HEK293 (cell line): ENCODE data around the gene USP36.

Source experiments
- CTCF ChIA-PET: fragments of 350-600 bp; formaldehyde crosslinking; extraction: SDS; loops from one replicate; lab custom pipeline; 2021; ENCODE audit warnings: antibody characterized with exemption; lab: Yijun Ruan, JAX
- POLR2A ChIA-PET: fragments of 300-600 bp; formaldehyde crosslinking; extraction: SDS; loops from one replicate; lab custom pipeline; 2020; ENCODE audit warnings: antibody characterized with exemption, inconsistent platforms; lab: Yijun Ruan, JAX
- H3K27ac ChIP-seq: fragments of 200-500 bp; sonication (Bioruptor generic); 2 replicates; pipeline ENCODE4 v1.5.1; 2014; ENCODE audit warnings: low read depth, low read length, control low read depth, inconsistent platforms; ENCODE audit errors: extremely low read depth
- H3K36me3 ChIP-seq, 2 experiments: fragments of 200-500 bp in 1 of 2; sonication (Bioruptor generic) in 1 of 2; 1 replicate in 1 of 2; 2 replicates in 1 of 2; pipeline ENCODE4 v1.5.1; 2014 to 2017; ENCODE audit warnings: inconsistent platforms in 2 of 2, low read length in 2 of 2; ENCODE audit not compliant: control insufficient read depth in 2 of 2, insufficient read depth in 1 of 2
- H3K4me1 ChIP-seq: fragments of 200-500 bp; sonication (Bioruptor generic); 2 replicates; pipeline ENCODE4 v1.5.1; 2014; ENCODE audit warnings: mild to moderate bottlenecking, low read length, inconsistent platforms; ENCODE audit not compliant: control insufficient read depth, insufficient read depth
- H3K4me3 ChIP-seq: 2 replicates; pipeline ENCODE4 v1.5.1; 2011; ENCODE audit warnings: low read depth, mild to moderate bottlenecking, control low read depth, low read length, moderate library complexity
- H3K9me3 ChIP-seq: fragments of 200-500 bp; sonication (Bioruptor generic); 2 replicates; pipeline ENCODE4 v1.5.1; 2014; ENCODE audit warnings: low read depth, low read length, inconsistent platforms; ENCODE audit not compliant: control insufficient read depth, insufficient read depth
- BCL11B ChIP-seq: fragments of 450-650 bp; formaldehyde crosslinking; IDR thresholded peaks from 2 replicates; pipeline ENCODE4 v1.5.1; 2016; ENCODE audit warnings: low read depth, missing biosample characterization, missing genetic modification characterization
- ELK4 ChIP-seq: IDR thresholded peaks from 2 replicates; pipeline ENCODE4 v1.6.1; 2011; ENCODE audit warnings: mild to moderate bottlenecking, low read depth, low read length, borderline replicate concordance
- GLI4 ChIP-seq: fragments of 450-650 bp; formaldehyde crosslinking; IDR thresholded peaks from 2 replicates; pipeline ENCODE4 v1.5.1; 2016; ENCODE audit warnings: missing biosample characterization, missing genetic modification characterization
- MZF1 ChIP-seq: fragments of 450-650 bp; formaldehyde crosslinking; IDR thresholded peaks from 2 replicates; pipeline ENCODE4 v1.5.1; 2017; ENCODE audit warnings: missing biosample characterization, missing genetic modification characterization, borderline replicate concordance
- WT1 ChIP-seq: fragments of 450-650 bp; formaldehyde crosslinking; IDR thresholded peaks from 2 replicates; pipeline ENCODE4 v1.5.1; 2016; ENCODE audit warnings: missing biosample characterization, missing genetic modification characterization
- ZBTB1 ChIP-seq: fragments of 450-650 bp; formaldehyde crosslinking; IDR thresholded peaks from 2 replicates; pipeline ENCODE4 v1.5.1; 2016; ENCODE audit warnings: missing biosample characterization, missing genetic modification characterization
- ZBTB17 ChIP-seq: fragments of 450-650 bp; formaldehyde crosslinking; IDR thresholded peaks from 2 replicates; pipeline ENCODE4 v1.5.1; 2016; ENCODE audit warnings: missing biosample characterization, missing genetic modification characterization
- ZBTB7A ChIP-seq: fragments of 450-650 bp; formaldehyde crosslinking; IDR thresholded peaks from 2 replicates; pipeline ENCODE4 v1.5.1; 2016; ENCODE audit warnings: low read depth, missing biosample characterization, missing genetic modification characterization
- ZNF18 ChIP-seq: fragments of 450-650 bp; formaldehyde crosslinking; IDR thresholded peaks from 2 replicates; pipeline ENCODE4 v1.5.1; 2016; ENCODE audit warnings: missing biosample characterization, missing genetic modification characterization
- ZNF223 ChIP-seq: fragments of 450-650 bp; formaldehyde crosslinking; IDR thresholded peaks from 2 replicates; pipeline ENCODE4 v1.5.1; 2016; ENCODE audit warnings: missing biosample characterization, missing genetic modification characterization
- ZNF26 ChIP-seq: fragments of 450-650 bp; formaldehyde crosslinking; IDR thresholded peaks from 2 replicates; pipeline ENCODE4 v1.5.1; 2016; ENCODE audit warnings: missing biosample characterization, missing genetic modification characterization
- ZNF335 ChIP-seq: fragments of 450-650 bp; formaldehyde crosslinking; conservative IDR thresholded peaks from 2 replicates; pipeline ENCODE4 v1.5.1; 2016; ENCODE audit warnings: missing biosample characterization, missing genetic modification characterization
- ZNF366 ChIP-seq: fragments of 450-650 bp; formaldehyde crosslinking; conservative IDR thresholded peaks from 2 replicates; pipeline ENCODE4 v1.5.1; 2016; ENCODE audit warnings: missing biosample characterization, missing genetic modification characterization
- ZNF416 ChIP-seq: fragments of 450-650 bp; formaldehyde crosslinking; IDR thresholded peaks from 2 replicates; pipeline ENCODE4 v1.5.1; 2016; ENCODE audit warnings: missing biosample characterization, missing genetic modification characterization
- ZNF521 ChIP-seq: fragments of 450-650 bp; formaldehyde crosslinking; IDR thresholded peaks from 2 replicates; pipeline ENCODE4 v1.5.1; 2017; ENCODE audit warnings: missing biosample characterization, mild to moderate bottlenecking, missing genetic modification characterization
- ZNF548 ChIP-seq: fragments of 450-650 bp; formaldehyde crosslinking; IDR thresholded peaks from 2 replicates; pipeline ENCODE4 v1.5.1; 2016; ENCODE audit warnings: missing biosample characterization, missing genetic modification characterization
- ZNF664 ChIP-seq: fragments of 450-650 bp; formaldehyde crosslinking; IDR thresholded peaks from 2 replicates; pipeline ENCODE4 v1.5.1; 2016; ENCODE audit warnings: missing biosample characterization, missing genetic modification characterization
- ZNF76 ChIP-seq: fragments of 450-650 bp; formaldehyde crosslinking; IDR thresholded peaks from 2 replicates; pipeline ENCODE4; 2016; ENCODE audit warnings: low read depth, missing biosample characterization, missing genetic modification characterization, borderline replicate concordance
- ZNF777 ChIP-seq: fragments of 450-650 bp; formaldehyde crosslinking; IDR thresholded peaks from 2 replicates; pipeline ENCODE4 v1.5.1; 2017; ENCODE audit warnings: missing biosample characterization, missing genetic modification characterization, borderline replicate concordance
- ZNF830 ChIP-seq: fragments of 450-650 bp; IDR thresholded peaks from 2 replicates; pipeline ENCODE4 v1.5.0; 2018; ENCODE audit warnings: missing biosample characterization, missing genetic modification characterization, low read depth, mild to moderate bottlenecking, moderate library complexity
- ZNF843 ChIP-seq: fragments of 450-650 bp; formaldehyde crosslinking; IDR thresholded peaks from 2 replicates; pipeline ENCODE4 v1.5.1; 2016; ENCODE audit warnings: missing biosample characterization, missing genetic modification characterization
- ZSCAN18 ChIP-seq: fragments of 450-650 bp; formaldehyde crosslinking; IDR thresholded peaks from 2 replicates; pipeline ENCODE4 v1.5.1; 2016; ENCODE audit warnings: missing biosample characterization, missing genetic modification characterization
- ZSCAN30 ChIP-seq: fragments of 450-650 bp; IDR thresholded peaks from 2 replicates; pipeline ENCODE4 v1.5.1; 2018; ENCODE audit warnings: missing biosample characterization, mild to moderate bottlenecking, missing genetic modification characterization, moderate library complexity

Gene USP36

GRCh38 chr17:78783711-78784324, 56.8 kb downstream of the USP36 start (continued):
- TF ChIP-seq ELK4: no peak

GRCh38 chr17:78781893-78782304, 58.7 kb downstream of the USP36 start, which contains the start of gene CYTH1:
Gene CYTH1, minus strand, starts transcription at chr17:78782273. Its CDS starts 50 bp downstream, at chr17:78782223.
- Histone ChIP-seq H3K4me1 (no peaks in the 10 kb centered on the region), H3K4me3 (peak within 1 kb of the TSS; percentile 91), H3K36me3 (no peaks in the 10 kb centered on the region; a peak in 1 of 3 replicates), H3K9me3 (no peaks in the 10 kb centered on the region), H3K27ac (peak within 1 kb of the TSS; percentile 54; the same call in 1 of the 2 replicates)
- CTCF ChIA-PET: no interaction called here
- POLR2A ChIA-PET: no interaction called here
- TF ChIP-seq ZSCAN18 (tag by site-specific recombination) (no peak), ZNF26 (tag by site-specific recombination) (no peak), ZBTB17 (no peak), ZNF843 (no peak), ZNF548 (tag by site-specific recombination) (no peak)
- TF ChIP-seq, all 188 proteins: peak for 0

- Histone ChIP-seq H3K36me3 (no peaks in the 10 kb centered on the region; a peak in 1 of 3 replicates), H3K4me1 (no peaks in the 10 kb centered on the region), H3K27ac (peak overlapping the region; percentile 54; the same call in 1 of the 2 replicates), H3K4me3 (peak overlapping the region; percentile 91), H3K9me3 (no peaks in the 10 kb centered on the region)
- ChIA-PET POLR2A (no interaction called here), CTCF (no interaction called here)
- TF ChIP-seq ZNF843 (no peak), ZNF830 (no peak), ZNF366 (tag by site-specific recombination) (no peak), ZNF335 (tag by site-specific recombination) (peak; percentile 30; the same call in 1 of the 2 replicates), ZBTB1 (tag by site-specific recombination) (peak; percentile 52; the same call in 1 of the 2 replicates), ZSCAN30 (tag by site-specific recombination) (peak; percentile 43; the same call in 1 of the 2 replicates), ZNF777 (tag by site-specific recombination) (no peak), ZNF223 (tag by site-specific recombination) (no peak), ZNF664 (tag by site-specific recombination) (0 out of 2 replicates have a peak, but pooled peaks have one; percentile 40), ZNF416 (tag by site-specific recombination) (no peak), WT1 (tag by site-specific recombination) (no peak), ZNF521 (tag by site-specific recombination) (no peak), ZNF18 (tag by site-specific recombination) (no peak), GLI4 (no peak), BCL11B (tag by site-specific recombination) (peak; percentile 89; the same call in 1 of the 2 replicates), ZBTB7A (peak; percentile 96; the same call in 1 of the 2 replicates), ZNF76 (tag by site-specific recombination) (no peak), MZF1 (tag by site-specific recombination) (peak; percentile 54; the same call in 1 of the 2 replicates)
These were observed 59.3 kb downstream of the USP36 start for GRCh38 chr17:78781104-78781892.
